ENCODE measurements around the gene ABCB8. TPM values are rescaled to one million over a fixed set of nuclear protein-coding genes. Genes with fewer than 3 reads are reported as not detected.
"Not testable (repeated sequence)": the region's sequence is repeated elsewhere in the genome, so short reads cannot be mapped to it uniquely, and the experiment has no call there.

The ABCB8 gene
- total RNA-seq, 1 donor: 35.4 TPM

GRCh38 chr7:151024435-151025056 lies 3.7 kb upstream of the ABCB8 start, which contains the start of gene ATG9B:
TSS of gene ATG9B (minus strand) at chr7:151024494. CDS start at chr7:151024423, 71 bp downstream.
- TF ChIP-seq CTCF (IDR thresholded peaks at IDR 0.05; ENCODE audit: insufficient read depth, low read depth, low read length): no peak
- DNase-seq (ENCODE audit: low read depth): no peak
- H3K4me3 ChIP-seq (ENCODE audit: low read depth, low read length): no peak within 1 kb of the TSS

DNA sequence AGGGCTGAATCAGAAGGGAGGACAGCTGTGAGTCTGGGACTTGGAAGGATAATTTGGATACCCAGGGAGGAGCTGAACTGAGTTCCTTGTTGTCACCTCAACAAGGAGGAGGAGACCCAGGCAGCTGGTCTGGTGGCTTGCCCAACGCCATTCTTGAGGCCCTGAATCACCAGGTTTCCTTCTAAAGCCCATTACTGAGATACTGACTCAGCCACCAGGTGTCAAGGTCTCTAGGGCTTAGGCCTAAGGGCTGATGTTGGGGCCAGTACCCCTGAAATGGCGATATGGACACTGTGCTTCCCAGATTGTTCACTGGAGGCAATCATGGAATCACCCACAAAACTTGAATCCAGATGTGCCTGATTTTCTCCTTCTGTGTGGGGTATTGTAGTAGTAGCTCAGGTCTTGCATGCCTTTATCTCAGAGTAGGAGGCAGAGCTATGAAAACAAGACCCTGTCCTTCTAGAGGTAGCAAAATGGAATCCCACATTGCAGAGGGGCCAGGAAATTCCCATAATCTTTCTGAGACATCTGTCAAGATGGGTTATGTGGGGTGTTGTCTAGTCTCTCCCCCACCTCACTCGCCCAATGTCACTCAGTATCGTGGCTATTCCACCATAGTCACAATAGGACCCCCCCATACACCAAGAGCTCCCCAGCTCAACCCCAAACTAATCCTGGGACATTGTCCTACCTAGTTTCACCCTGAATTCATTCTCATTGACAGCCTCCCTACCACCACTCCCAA lies 2.2 kb upstream of the ABCB8 start:
- no peak for DNase-seq (ENCODE audit: low read depth)
- H3K4me3 ChIP-seq (ENCODE audit: low read depth, low read length): no peak overlapping the region
- TF ChIP-seq CTCF (IDR thresholded peaks at IDR 0.05; ENCODE audit: insufficient read depth, low read depth, low read length): no peak

DNA sequence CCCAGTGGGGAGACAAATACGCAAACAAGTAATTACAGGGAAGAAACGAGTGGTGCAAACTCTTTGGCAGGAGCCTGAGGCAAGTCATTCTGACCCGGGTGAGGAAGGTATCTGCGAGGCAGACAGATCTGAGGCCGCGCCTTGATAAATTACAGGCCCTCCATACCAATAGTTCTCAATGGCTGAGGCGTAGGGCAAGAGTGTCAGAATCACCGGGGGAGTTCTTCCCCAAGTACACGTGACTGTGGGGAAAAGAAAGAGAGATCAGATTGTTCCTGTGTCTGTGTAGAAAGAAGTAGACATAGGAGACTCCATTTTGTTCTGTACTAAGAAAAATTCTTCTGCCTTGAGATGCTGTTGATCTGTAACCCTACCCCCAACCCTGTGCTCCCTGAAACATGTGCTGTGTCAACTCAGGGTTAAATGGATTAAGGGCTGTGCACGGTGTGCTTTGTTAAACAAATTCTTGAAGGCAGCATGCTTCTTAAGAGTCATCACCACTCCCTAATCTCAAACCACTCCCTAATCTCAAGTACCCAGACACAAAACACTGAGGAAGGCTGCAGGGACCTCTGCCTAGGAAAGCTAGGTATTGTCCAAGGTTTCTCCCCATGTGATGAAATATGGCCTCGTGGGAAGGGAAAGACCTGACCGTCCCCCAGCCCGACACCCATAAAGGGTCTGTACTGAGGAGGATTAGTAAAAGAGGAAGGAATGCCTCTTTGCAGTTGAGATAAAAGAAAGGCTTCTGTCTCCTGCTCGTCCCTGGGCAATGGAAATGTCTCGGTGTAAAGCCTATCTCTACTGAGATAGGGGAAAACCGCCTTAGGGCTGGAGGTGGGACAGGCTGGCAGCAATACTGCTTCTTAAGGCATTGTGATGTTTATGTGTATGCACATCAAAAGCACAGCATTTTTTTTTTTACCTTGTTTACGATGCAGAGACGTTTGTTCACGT lies 1.2 kb upstream of the ABCB8 start:
- H3K4me3 ChIP-seq (ENCODE audit: low read depth, low read length): not testable (repeated sequence)
- peak; percentile 61 for DNase-seq (ENCODE audit: low read depth)

DNA sequence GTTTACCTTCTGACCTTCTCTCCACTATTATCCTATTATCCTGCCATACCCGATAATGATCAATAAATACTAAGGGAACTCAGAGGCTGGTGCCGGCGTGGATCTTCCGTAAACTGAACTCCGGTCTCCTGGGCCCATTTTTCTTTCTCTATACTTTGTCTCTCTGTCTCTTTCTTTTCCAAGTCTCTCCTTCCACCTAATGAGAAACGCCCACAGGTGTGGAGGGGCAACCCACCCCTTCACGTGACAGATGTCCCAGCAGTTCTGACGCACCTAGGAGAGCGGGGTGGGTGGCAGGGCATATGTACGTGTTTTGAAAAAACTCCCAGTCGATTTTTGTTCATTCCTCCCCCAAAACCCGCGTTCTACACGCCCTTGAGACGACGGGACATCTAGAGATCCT lies 521 bp upstream of the ABCB8 start:
- peak overlapping the region; percentile 81 for H3K4me3 ChIP-seq (ENCODE audit: low read depth, low read length)
- DNase-seq (ENCODE audit: low read depth): not testable (repeated sequence)

DNA sequence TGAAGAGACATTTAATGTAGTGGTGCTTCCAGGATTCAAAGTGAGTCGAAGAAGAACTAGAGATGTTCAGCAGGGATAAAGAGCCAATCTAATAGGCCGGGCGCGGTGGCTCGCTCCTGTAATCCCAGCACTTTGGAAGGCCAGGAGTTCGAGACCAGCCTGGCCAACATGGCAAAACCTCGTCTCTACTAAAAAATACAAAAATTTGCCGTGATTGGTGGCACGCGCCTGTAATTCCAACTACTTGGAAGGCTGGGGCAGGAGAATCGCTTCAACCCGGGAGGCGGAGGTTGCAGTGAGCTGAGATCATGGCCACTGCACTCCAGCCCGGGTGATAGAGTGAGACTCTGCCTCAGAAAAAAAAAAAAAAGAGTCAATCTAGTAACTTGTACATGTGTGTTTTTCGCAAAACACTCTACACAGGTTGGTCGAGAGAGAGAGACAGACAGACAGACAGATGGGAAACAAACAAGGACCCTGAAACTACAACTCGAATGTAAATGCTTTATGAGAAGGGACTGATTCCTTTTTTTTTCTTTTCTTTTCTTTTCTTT lies 775 bp downstream of the ABCB8 start:
- TF ChIP-seq CTCF (IDR thresholded peaks at IDR 0.05; ENCODE audit: insufficient read depth, low read depth, low read length): no peak
- no peak for DNase-seq (ENCODE audit: low read depth)
- peak overlapping the region; percentile 81 for H3K4me3 ChIP-seq (ENCODE audit: low read depth, low read length)

GRCh38 chr7:151031011-151031410 lies 2.8 kb downstream of the ABCB8 start:
- H3K4me3 ChIP-seq (ENCODE audit: low read depth, low read length): no peak overlapping the region
- peak; percentile 75 for DNase-seq (ENCODE audit: low read depth)
- no peak for TF ChIP-seq CTCF (IDR thresholded peaks at IDR 0.05; ENCODE audit: insufficient read depth, low read depth, low read length)

DNA sequence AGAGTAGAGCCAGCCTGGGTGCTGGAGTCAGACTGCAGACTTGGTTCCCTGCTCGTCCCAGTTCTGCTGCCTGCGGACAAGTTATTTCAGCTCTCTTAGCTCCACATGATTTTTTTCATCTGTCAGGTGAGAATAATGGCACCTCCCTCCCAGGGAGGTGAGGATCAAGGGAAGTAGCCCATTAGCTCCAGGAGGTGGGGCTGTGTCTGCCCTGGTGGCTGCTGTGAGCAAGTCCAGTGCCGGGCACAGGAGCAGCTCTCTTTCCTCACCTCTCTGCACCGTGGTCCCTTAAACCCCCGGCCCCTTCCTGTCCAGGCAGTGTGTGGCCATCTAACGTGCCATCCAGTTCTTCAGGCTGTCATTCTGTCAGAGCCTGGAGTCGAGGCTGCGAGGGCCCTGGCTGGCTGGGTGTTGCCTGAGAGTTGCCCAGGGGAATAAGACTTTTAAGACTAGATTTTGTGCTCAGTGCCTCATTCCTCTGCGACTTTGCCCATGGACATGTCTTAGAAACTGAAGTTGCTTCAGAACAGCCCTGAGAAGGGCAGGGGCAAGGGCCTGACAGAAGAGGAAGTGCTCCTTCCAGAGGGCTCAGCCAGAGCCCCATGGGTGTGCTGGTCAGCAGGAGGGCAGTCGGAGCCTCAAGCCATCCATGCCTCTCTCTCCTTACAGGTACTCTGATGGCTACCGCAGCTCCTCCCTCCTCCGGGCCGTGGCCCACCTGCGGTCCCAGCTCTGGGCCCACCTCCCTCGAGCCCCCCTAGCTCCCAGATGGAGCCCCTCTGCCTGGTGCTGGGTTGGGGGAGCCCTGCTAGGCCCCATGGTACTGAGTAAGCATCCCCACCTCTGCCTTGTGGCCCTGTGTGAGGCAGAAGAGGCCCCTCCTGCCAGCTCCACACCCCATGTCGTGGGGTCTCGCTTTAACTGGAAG lies 5.0 kb downstream of the ABCB8 start:
- no peak overlapping the region for H3K4me3 ChIP-seq (ENCODE audit: low read depth, low read length)
- TF ChIP-seq CTCF (IDR thresholded peaks at IDR 0.05; ENCODE audit: insufficient read depth, low read depth, low read length): no peak
- DNase-seq (ENCODE audit: low read depth): no peak

All from fibroblast of villous mesenchyme (primary cell).